ENCODE measurements around the gene SLC35F4.

The SLC35F4 gene

GRCh38 chr14:57797160-57797559, 68.7 kb downstream of the SLC35F4 start:
- no peak for DNase-seq (ENCODE audit: low read depth)
- H3K4me3 ChIP-seq (ENCODE audit: control insufficient read depth, low read depth, low read length) = no peak overlapping the region
- TF ChIP-seq CTCF (IDR thresholded peaks at IDR 0.05; ENCODE audit: control insufficient read depth, insufficient read depth, low read depth, low read length, missing control alignments) = no peak

GRCh38 chr14:57796556-57796955, 69.3 kb downstream of the SLC35F4 start:
- DNase-seq (ENCODE audit: low read depth) = no peak
- no peak overlapping the region for H3K4me3 ChIP-seq (ENCODE audit: control insufficient read depth, low read depth, low read length)
- TF ChIP-seq CTCF (IDR thresholded peaks at IDR 0.05; ENCODE audit: control insufficient read depth, insufficient read depth, low read depth, low read length, missing control alignments) = no peak

GRCh38 chr14:57785058-57785457, 80.8 kb downstream of the SLC35F4 start:
- no peak for DNase-seq (ENCODE audit: low read depth)
- TF ChIP-seq CTCF (IDR thresholded peaks at IDR 0.05; ENCODE audit: control insufficient read depth, insufficient read depth, low read depth, low read length, missing control alignments) = no peak
- no peak overlapping the region for H3K4me3 ChIP-seq (ENCODE audit: control insufficient read depth, low read depth, low read length)

GRCh38 chr14:57771801-57772200, 94.1 kb downstream of the SLC35F4 start:
- TF ChIP-seq CTCF (IDR thresholded peaks at IDR 0.05; ENCODE audit: control insufficient read depth, insufficient read depth, low read depth, low read length, missing control alignments) = no peak
- H3K4me3 ChIP-seq (ENCODE audit: control insufficient read depth, low read depth, low read length) = no peak overlapping the region
- no peak for DNase-seq (ENCODE audit: low read depth)

GRCh38 chr14:57769863-57770523, 95.9 kb downstream of the SLC35F4 start:
- no peak overlapping the region for H3K4me3 ChIP-seq (ENCODE audit: control insufficient read depth, low read depth, low read length)
- DNase-seq (ENCODE audit: low read depth) = no peak
- TF ChIP-seq CTCF (IDR thresholded peaks at IDR 0.05; ENCODE audit: control insufficient read depth, insufficient read depth, low read depth, low read length, missing control alignments) = no peak

- H3K4me3 ChIP-seq (ENCODE audit: control insufficient read depth, low read depth, low read length) = no peak overlapping the region
- no peak for DNase-seq (ENCODE audit: low read depth)
- no peak for TF ChIP-seq CTCF (IDR thresholded peaks at IDR 0.05; ENCODE audit: control insufficient read depth, insufficient read depth, low read depth, low read length, missing control alignments)
Measured at GRCh38 chr14:57761800-57762199, 104.1 kb downstream of the SLC35F4 start.

Measured in AG09309 (cell line).